HG02642 (cell line): ENCODE measurements around the gene MFSD12.
"Not testable (repeated sequence)": the region's sequence is repeated elsewhere in the genome, so short reads cannot be mapped to it uniquely, and the experiment has no call there.

Source experiments
- ATAC-seq: cut with Tn5 transposase; IDR thresholded peaks from one replicate; pipeline ENCODE4 v1.9.1; 2021; ENCODE audit warnings: mild to moderate bottlenecking; ENCODE audit not compliant: unreplicated experiment, poor library complexity

The MFSD12 gene

DNA sequence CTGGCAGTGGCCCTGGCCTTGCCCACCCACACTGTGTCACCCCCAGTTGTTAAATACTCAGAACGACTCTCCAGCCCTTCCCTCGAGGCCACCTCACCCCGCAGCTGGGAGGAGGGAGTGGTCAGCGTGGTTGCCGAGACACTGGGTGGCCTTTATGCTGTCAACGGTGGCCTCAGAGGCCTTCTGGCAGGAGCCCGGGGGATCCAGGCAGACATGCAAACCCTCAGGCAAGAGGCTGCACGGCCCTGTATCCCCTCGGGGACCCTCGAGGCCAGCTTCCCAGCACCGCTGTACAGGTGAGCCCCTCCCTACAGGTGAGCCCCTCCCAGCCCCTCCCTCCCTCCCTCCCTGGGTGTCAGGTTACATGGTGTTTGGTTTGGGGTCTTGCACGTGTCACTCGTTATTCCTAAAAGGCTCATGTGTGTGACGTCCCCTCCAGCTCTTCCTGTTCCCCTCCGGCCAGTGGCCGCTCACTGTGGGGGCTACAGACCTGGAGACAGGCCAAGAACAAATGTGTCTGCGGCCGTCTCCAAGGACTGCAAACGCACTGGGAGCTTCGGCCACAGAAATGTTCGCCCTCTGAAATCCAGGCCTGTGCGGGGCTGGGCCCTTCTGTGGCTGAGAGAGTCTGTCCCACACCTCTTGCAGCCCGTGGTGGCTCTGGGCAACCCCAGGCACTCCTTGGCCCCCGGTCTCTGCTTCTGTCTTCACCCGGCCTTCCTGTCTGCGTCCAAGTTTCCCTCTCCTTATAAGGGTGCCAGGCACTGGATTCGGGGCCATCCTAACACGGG lies 18.2 kb downstream of the MFSD12 start, which contains the start of gene TEKTIP1:
TSS of gene TEKTIP1 (plus strand) at position 210 of the 791 bp plus-strand sequence. CDS start at position 214, 4 bp downstream.
- no peak for ATAC-seq

DNA sequence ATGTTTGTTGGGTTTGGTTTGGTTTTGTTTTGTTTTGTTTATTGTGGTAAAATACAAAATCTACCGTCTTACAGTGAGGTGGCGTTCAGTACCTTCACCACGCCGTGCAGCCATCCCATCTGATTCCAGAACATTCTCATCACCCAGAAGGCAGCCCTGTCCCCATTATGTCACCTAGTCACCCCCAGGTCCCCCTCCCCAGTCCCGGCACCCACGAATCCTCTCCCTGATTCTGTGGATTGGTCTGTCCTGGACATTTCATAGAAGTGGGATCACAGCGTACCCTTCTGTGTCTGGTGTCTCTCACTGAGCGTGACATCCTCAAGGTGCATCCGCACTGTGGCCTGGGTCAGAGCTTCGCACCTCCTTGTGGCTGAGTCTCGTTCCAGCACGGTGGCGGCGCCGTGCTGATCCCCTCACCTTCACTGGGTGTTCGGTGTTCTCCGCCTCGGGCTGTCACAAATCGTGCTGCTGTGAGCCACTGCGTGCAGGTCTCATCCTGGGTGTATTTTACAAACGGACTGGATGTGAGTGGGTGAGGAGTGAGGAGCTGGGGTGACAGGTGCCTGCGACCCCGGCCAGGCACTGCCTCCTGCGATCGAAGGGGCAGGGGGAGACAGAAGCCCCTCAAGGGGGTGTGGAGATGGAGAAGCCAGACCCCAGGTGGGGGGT lies 19.0 kb downstream of the MFSD12 start:
- no peak for ATAC-seq

DNA sequence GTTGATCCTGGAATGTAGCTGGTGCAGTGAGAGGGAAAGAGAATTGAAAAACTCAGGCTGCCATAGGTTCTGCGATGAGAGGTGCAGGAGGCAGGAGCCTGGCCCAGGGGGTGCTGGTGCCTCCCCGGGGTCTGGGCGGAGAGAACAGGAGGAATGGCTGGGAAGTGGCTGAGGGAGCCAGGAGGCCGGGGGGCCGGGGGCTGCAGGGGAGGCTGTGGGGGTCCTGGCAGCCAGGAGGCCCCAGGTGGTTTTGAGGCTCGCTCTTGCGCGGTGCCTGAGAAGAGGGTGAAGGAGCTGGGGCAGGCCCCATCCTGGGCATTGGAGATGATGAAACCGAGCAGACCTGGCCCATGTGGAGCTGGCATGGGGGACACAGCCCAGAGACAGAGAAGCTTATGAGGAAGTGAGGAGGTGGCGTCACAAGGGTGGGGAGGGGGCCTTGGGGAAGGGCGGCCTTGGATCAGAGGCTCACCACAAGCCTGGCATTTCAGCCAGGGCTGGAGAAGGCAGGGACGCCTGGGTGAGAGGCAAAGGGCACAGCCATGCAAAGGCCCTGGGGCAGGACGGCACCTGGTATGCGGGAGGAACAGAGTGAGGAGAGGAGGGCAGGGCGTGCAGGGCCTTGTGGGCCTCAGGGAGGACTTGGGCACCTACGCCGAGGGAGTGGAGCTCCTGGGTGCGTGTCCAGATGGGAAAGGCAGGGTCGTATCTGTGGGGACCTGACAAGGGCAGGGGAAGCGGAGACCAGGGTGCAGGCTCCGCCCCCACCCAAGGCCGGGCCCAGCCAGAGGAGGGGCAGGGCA lies 19.7 kb downstream of the MFSD12 start:
- no peak for ATAC-seq

DNA sequence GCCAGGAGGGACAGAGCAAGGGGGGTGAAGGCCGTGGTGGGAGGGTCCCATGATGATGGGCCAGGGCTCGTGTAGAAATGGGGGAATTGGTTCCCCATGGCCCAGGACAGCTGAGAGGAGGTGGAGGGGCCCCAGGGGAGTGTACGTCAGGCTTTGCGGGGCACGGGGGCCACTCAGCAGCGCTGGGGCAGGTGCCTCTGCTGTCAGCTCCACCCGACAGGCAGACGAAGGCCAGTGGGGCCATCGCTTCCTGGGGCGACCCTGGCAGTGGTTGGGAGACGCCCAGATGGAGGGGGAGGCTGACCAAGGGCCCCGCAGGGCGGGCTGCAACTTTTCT lies 20.3 kb downstream of the MFSD12 start:
- ATAC-seq = no peak

DNA sequence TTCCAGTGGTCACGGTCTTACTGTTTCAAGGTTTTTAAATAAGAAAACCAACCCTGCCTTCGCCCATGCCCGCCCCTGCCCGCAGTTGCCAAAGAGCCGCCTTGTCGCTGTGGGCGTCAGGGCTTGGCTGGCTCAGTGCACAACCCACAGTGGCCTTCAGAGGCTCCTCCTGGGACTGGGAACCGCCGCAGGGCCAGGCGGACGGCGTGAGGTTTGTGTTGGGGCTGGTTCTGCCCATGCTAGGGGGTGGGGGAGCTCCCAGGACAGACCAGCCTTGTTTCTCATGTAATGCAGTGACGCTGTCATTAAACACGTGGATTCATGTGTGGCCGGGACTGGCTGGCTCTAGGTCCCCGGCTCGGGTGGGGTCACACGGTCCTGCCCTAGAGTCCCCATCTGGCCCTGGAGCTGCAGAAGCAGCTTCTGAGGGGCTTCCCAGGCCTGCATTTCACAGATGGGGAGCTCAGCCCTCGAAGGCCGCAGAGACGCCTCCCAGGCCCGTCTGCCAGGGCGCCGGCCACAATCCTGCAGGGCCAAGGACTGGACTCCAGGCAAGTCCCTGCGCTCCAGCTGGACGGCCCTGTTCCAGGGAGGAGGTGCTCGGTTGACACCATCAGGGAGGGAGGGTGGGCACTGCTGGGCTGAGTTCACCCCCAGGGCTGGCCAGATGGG lies 20.8 kb downstream of the MFSD12 start:
- ATAC-seq = no peak

DNA sequence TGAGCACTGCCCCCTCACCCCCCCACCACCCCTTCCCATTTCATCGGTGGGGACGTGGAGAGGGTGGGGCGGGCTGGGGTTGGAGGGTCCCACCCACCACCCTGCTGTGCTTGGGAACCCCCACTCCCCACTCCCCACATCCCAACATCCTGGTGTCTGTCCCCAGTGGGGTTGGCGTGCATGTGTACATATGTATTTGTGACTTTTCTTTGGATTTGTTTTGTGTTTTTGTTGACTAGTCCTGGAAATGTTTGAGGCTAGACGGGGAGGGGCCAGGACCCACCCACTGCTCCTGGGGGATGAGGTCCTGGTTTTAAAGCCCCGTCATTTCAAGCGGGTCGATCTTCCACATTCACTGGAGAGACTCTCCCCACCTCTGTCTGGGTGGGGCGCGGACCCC lies 21.4 kb downstream of the MFSD12 start:
- ATAC-seq = no peak

DNA sequence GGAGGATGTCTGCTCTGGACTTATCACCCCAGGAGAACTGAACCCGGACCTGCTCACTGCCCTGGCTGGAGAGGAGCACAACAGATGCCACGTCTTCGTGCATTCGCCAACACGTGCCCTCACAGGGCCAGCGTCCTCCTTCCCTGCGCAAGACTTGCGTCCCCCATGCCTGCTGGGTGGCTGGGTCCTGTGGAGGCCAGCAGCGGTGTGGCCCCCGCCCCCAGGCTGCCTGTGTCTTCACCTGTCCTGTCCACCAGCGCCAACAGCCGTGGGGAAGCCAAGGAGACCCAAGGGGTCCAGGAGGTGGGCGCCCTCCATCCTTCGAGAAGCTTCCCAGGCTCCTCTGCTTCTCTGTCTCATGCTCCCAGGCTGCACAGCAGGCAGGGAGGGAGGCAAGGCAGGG lies 21.8 kb downstream of the MFSD12 start:
- no peak for ATAC-seq

DNA sequence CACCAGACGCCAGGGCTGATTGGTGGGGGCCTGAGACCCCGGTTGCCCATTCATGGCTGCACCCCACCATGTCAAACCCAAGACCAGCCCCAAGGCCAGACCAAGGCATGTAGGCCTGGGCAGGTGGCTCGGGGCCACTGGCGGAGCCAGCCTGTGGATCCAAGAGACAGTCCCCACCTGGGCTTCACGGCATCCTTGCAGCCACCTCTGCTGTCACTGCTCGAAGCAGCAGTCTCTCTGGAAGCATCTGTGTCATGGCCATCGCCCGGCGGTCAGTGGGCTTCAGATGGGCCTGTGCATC lies 22.2 kb downstream of the MFSD12 start:
- ATAC-seq = no peak

DNA sequence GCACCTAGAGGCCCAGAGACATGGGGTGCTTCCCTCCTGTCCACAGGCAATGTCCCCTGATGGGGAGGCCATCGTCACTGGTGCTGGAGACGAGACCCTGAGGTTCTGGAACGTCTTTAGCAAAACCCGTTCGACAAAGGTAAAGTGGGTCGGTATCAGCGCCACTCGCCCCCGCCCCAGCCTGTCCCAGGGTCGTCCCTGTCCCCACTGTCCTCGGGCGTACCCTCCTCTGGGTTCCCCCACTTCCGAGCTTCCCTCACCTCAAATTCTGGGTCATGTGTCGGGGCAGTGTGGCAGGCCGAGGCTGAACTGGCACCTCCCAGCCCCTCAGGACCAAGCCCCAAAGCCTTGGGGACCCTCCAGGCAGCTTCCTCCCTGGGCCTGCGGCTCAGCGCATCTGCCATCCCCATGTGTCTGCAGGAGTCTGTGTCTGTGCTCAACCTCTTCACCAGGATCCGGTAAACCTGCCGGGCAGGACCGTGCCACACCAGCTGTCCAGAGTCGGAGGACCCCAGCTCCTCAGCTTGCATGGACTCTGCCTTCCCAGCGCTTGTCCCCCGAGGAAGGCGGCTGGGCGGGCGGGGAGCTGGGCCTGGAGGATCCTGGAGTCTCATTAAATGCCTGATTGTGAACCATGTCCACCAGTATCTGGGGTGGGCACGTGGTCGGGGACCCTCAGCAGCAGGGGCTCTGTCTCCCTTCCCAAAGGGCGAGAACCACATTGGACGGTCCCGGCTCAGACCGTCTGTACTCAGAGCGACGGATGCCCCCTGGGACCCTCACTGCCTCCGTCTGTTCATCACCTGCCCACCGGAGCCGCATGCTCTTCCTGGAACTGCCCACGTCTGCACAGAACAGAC lies 22.8 kb downstream of the MFSD12 start:
- ATAC-seq = no peak

DNA sequence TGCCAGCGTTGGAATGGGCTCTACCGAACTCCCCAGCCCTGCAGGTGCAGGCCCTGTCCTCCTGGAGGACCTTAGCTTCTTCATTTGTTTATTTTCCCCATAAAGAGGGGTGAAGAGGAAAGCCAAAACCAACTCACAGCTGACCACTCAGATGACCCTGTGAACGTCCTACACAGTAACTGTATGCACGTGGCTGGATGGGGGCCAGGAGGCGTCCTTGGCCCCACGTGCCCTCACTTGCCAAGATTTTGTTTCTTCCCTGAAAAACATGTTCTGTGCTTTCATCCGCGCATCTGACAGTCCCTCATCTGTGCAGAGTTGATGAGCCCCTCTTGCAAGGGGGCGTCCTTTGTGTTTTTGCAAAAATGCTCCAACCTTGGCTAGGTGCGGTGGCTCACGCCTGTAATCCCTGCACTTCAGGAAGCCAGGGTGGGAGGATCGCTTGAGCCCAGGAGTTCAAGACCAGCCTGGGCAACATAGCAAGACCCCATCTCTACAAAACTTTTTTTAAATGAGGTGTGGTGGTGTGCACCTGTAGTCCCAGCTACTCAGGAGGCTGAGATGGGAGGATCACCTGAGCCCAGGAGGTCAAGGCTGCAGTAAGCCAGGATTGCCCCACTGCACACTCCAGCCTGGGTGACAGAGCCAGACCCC lies 23.7 kb downstream of the MFSD12 start:
- no peak for ATAC-seq

DNA sequence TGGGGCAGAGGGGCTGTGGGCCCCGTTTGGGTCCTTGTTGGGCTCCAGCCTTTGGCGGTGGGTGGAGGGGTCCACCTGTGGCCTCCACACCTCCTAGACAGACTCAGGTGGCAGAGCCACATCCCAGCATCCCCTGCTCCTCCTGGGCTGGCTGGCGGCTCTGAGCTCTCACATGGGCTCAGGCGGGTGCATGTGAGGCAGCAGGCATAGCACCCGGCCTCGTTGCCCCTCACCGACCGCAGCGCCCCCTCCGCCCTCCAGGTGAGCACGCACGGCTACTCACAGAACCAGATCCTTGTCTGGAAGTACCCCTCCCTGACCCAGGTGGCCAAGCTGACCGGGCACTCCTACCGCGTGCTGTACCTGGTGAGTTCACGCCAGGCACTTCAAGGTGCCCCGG lies 24.4 kb downstream of the MFSD12 start:
- ATAC-seq = no peak

DNA sequence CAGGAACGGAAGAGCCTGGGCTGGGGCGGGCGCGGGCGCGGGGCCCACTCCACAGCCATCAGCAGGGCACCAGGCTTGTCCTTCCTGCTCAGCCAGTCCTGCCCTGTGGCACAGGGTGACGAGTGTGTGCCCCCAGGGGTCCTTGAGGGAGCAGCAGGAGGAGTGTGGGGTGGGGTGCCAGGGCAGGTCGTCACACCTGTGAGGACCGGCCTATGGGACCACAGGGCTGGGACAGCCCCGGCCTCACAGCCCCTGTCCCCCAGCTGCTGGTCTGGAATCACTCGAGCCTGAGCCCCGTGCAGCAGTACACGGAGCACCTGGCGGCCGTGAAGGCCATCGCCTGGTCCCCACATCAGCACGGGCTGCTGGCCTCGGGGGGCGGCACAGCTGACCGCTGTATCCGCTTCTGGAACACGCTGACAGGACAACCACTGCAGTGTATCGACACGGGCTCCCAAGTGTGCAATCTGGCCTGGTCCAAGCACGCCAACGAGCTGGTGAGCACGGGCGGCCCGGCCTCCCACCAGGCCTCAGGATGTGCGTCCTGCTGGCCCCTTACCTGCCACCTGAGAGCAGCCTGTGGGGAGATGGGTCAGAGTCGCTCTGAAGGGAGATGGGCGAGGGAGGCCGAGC lies 25.1 kb downstream of the MFSD12 start:
- ATAC-seq = no peak

DNA sequence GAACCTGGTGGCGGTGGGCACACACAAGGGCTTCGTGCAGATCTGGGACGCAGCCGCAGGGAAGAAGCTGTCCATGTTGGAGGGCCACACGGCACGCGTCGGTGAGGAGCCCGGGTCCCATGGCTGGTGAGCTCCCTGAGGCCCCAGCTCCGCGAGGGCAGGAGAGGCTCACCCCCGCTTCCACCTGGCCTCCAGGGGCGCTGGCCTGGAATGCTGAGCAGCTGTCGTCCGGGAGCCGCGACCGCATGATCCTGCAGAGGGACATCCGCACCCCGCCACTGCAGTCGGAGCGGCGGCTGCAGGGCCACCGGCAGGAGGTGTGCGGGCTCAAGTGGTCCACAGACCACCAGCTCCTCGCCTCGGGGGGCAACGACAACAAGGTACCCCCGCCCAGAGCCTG lies 25.7 kb downstream of the MFSD12 start:
- no peak for ATAC-seq

DNA sequence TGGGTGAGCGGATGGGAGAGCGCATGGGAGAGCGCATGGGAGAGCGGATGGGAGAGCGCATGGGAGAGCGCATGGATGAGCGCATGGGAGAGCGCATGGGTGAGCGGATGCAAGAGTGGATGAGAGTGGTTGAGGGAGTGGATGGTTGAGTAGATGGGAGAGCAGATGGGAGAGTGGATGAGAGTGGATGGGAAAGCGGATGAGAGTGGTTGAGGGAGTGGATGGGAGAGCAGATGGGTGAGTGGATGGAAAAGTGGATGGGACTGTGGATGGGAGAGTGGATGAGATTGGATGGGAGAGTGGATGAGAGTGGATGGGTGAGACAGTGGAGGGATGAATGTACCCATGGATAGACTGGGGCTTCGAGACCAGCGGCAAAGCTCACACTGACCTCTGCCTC lies 27.0 kb downstream of the MFSD12 start:
- ATAC-seq = no peak

DNA sequence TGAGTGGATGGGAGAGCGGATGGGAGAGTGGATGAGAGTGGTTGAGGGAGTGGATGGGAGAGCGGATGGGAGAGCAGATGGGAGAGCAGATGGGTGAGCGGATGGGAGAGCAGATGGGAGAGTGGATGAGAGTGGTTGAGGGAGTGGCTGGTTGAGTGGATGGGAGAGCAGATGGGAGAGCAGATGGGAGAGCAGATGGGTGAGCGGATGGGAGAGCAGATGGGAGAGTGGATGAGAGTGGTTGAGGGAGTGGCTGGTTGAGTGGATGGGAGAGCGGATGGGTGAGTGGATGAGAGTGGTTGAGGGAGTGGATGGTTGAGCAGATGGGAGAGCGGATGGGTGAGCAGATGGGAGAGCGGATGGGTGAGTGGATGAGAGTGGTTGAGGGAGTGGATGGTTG lies 28.1 kb downstream of the MFSD12 start:
- not testable (repeated sequence) for ATAC-seq

DNA sequence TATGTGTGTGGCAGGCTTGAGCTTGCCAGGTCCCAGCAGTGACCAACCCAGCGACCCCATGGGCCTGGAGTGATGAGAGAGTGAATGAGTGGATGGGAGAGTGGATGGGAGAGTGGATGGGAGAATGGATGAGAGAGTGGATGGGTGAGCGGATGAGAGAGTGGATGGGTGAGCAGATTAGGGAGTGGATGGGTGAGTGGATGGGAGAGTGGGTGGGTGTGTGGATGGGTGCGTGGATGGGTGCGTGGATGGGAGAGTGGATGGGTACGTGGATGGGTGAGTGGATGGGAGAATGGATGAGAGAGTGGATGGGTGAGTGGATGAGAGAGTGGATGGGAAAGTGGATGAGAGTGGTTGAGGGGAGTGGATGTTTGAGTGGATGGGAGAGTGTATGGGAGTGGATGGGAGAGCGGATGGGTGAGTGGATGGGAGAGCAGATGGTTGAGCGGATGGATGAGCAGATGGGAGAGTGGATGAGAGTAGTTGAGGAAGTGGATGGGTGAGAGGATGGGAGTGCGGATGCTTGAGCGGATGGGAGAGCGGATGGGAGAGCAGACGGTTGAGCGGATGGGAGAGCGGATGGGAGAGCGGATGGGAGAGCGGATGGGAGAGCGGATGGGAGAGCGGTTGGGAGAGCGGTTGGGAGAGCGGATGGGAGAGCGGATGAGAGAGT lies 28.7 kb downstream of the MFSD12 start:
- ATAC-seq = no peak

DNA sequence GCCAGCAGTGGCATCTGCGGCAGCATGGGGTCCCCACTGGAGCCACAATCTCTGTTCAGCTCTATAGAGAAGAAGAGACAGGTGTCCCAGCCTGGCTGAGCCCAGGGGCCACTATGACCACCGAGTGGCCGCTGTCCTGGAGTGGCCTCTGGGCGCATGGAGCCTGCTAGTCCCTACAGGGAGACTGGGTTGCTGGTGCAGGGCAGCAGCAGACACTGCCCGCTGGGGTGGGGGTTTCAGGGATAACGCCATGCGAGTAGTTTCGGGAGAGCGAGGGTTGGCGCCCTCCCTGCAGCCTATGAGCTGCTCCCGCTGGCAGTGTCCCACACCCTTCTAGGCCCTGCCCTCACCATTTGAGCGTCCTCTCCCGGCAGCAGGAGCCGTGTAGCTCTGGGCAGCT lies 29.3 kb downstream of the MFSD12 start:
- no peak for ATAC-seq

DNA sequence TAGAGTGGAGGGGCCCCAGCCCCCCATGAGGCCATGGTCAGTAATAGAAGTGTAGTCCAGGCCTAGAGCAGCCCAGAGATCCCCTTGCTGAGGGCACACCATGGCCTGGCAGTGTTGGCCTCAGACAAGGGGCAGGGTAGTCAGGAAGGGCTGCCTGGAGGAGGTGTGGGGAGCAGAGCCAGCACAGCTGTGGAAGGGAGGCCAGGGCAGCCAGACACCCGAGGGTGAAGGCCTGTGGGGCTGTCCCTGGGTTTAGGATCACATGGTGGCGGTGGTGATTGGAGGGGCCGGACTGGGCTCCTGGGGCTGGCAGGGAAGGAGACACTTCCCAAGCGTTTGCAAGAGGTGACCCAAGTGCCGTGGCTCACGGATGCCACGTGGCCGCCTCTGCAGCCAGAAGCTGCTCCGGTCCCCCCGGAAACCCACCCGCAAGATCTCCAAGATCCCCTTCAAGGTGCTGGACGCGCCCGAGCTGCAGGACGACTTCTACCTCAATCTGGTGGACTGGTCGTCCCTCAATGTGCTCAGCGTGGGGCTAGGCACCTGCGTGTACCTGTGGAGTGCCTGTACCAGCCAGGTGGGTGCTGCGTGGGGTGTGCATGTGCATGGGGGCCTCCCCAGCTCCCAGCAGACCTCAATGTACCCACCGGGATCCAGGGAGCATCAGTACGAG lies 30.0 kb downstream of the MFSD12 start:
- ATAC-seq = no peak
